SK-N-MC (cell line): Measurements from ENCODE around the gene HOXD8.

Experiments
- EZH2 ChIP-seq: fragments of 200-600 bp; sonication (generic); IDR thresholded peaks from one replicate; pipeline ENCODE4 v1.6.1; 2017; ENCODE audit warnings: antibody characterized with exemption
- POLR2AphosphoS5 ChIP-seq: IDR thresholded peaks from 2 replicates; pipeline ENCODE4 v1.6.1; 2012; ENCODE audit warnings: mild to moderate bottlenecking, low read depth, low read length, borderline replicate concordance

DNA sequence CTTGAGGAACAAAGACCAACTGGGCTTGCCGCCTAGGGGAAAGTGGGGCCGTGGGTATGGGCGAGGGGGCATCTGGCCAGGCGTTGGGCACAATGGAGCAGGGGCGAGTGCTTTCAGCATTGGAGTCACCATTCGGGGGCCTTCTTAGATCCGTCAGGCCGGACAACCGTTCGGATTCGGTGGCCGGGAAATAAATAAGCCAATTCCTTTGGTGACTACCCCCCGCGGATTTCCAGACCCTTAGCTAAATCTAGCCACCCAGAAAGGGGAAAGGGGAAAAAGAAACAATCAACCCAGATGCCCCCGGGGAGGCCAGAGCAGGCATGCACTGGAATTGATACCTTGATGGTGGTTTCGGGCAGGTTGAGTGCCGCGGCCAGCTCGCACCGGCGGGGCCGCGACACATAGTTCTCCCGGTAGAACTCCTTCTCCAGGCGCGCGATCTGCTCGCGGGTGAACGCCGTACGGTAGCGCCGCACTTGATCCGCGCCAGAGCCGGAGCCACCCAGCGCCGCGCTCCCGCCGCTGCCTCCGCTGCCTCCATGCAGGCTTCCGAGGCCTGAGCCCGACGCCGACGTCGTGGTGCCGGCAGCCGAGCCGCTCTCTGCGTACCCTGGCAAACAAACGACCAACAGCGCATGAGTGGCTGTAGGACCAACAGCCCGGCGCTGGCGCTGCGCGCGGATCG lies 47.5 kb upstream of the HOXD8 start:
- TF ChIP-seq EZH2 (no peak), POLR2AphosphoS5 (no peak; the same call in 1 of the 2 replicates)
